Measurements from ENCODE around the gene GRIK2. TPM values are rescaled to one million over a fixed set of nuclear protein-coding genes. Genes with fewer than 3 reads are reported as not detected.

The GRIK2 gene
- total RNA-seq, 1 experiment from 2014 or later, result 0.29 TPM

- Histone ChIP-seq H3K36me3 (ENCODE audit: control insufficient read depth, insufficient read depth, low read length) (no peaks in the 10 kb centered on the region), H3K4me1 (no peaks in the 10 kb centered on the region), H3K9me3 (no peaks in the 10 kb centered on the region), H3K27me3 (replicated peaks; ENCODE audit: control insufficient read depth, insufficient read depth, low read length) (no peaks in the 10 kb centered on the region), H3K4me3 (ENCODE audit: low read depth, low read length) (no peak overlapping the region)
- intact Hi-C loops (cut with micrococcal nuclease; ENCODE audit: unreplicated experiment), result no loop called here
- ChIA-PET POLR2A (no interaction called here), CTCF (no interaction called here)
- Mint-ChIP-seq H3K4me3 (ENCODE audit: unreplicated experiment) (no peak overlapping the region), H3K27me3 (ENCODE audit: insufficient read depth, unreplicated experiment) (no peaks in the 10 kb centered on the region), H3K27ac (ENCODE audit: unreplicated experiment) (no peak overlapping the region), H3K9me3 (ENCODE audit: unreplicated experiment) (no peaks in the 10 kb centered on the region), H3K4me1 (ENCODE audit: low read depth, unreplicated experiment) (no peaks in the 10 kb centered on the region), H3K36me3 (ENCODE audit: insufficient read depth, unreplicated experiment) (no peaks in the 10 kb centered on the region)
- TF ChIP-seq, protein P1, sequence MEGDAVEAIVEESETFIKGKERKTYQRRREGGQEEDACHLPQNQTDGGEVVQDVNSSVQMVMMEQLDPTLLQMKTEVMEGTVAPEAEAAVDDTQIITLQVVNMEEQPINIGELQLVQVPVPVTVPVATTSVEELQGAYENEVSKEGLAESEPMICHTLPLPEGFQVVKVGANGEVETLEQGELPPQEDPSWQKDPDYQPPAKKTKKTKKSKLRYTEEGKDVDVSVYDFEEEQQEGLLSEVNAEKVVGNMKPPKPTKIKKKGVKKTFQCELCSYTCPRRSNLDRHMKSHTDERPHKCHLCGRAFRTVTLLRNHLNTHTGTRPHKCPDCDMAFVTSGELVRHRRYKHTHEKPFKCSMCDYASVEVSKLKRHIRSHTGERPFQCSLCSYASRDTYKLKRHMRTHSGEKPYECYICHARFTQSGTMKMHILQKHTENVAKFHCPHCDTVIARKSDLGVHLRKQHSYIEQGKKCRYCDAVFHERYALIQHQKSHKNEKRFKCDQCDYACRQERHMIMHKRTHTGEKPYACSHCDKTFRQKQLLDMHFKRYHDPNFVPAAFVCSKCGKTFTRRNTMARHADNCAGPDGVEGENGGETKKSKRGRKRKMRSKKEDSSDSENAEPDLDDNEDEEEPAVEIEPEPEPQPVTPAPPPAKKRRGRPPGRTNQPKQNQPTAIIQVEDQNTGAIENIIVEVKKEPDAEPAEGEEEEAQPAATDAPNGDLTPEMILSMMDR (IDR thresholded peaks at IDR 0.05; ENCODE audit: insufficient read depth in 1 of 2, low read depth in 1 of 2, low read length in 1 of 2, severe bottlenecking in 1 of 2, unreplicated experiment in 1 of 2), result no peak
- no peak for DNase-seq
- no TSS peak for BruUV-seq (replicated peaks)
These were observed 64.8 kb downstream of the GRIK2 start for GRCh38 chr6:101458336-101458735.

DNA sequence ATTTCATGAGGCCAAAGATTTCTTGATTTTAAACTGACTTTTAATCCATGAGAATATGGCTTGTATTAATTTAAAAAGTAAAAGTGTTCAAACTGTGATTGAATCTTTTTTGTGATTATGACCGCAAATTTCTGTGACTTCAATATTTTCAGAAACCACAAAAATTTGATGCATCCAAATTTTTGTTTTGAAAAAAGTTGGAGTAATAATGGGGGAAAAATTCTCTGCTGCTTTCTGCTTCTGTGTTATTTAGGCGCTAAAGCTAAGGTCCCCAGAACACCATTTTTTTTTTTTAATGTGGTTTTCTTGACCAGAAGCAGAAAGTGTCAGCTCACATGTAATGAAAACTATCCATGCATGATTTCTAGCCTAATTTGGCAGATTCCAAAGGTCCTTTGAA lies 65.3 kb downstream of the GRIK2 start:
- TF ChIP-seq, protein P1 (IDR thresholded peaks at IDR 0.05; ENCODE audit: insufficient read depth in 1 of 2, low read depth in 1 of 2, low read length in 1 of 2, severe bottlenecking in 1 of 2, unreplicated experiment in 1 of 2), result no peak
- BruUV-seq (replicated peaks), result no TSS peak

GRCh38 chr6:101462576-101462975 lies 69.1 kb downstream of the GRIK2 start:
- no peak for DNase-seq
- Histone ChIP-seq H3K27me3 (replicated peaks; ENCODE audit: control insufficient read depth, insufficient read depth, low read length) (no peaks in the 10 kb centered on the region), H3K4me3 (ENCODE audit: low read depth, low read length) (no peak overlapping the region), H3K9me3 (no peaks in the 10 kb centered on the region), H3K36me3 (ENCODE audit: control insufficient read depth, insufficient read depth, low read length) (no peaks in the 10 kb centered on the region), H3K4me1 (no peaks in the 10 kb centered on the region)
- TF ChIP-seq, protein P1 (IDR thresholded peaks at IDR 0.05; ENCODE audit: insufficient read depth in 1 of 2, low read depth in 1 of 2, low read length in 1 of 2, severe bottlenecking in 1 of 2, unreplicated experiment in 1 of 2), result no peak
- Mint-ChIP-seq H3K27ac (ENCODE audit: unreplicated experiment) (no peak overlapping the region), H3K9me3 (ENCODE audit: unreplicated experiment) (no peaks in the 10 kb centered on the region), H3K36me3 (ENCODE audit: insufficient read depth, unreplicated experiment) (no peaks in the 10 kb centered on the region), H3K27me3 (ENCODE audit: insufficient read depth, unreplicated experiment) (no peaks in the 10 kb centered on the region), H3K4me1 (ENCODE audit: low read depth, unreplicated experiment) (no peaks in the 10 kb centered on the region), H3K4me3 (ENCODE audit: unreplicated experiment) (no peak overlapping the region)
- ChIA-PET CTCF (no interaction called here), POLR2A (no interaction called here)
- no TSS peak for BruUV-seq (replicated peaks)
- intact Hi-C loops (cut with micrococcal nuclease; ENCODE audit: unreplicated experiment), result no loop called here

More for the DNA sequence above, 65.3 kb downstream of the GRIK2 start:
- H3K9me3 ChIP-seq, result no peaks in the 10 kb centered on the region
- H3K27me3 ChIP-seq (replicated peaks; ENCODE audit: control insufficient read depth, insufficient read depth, low read length), result no peaks in the 10 kb centered on the region
- ChIA-PET POLR2A (no interaction called here), CTCF (no interaction called here)
- H3K4me3 Mint-ChIP-seq (ENCODE audit: unreplicated experiment), result no peak overlapping the region
- no peaks in the 10 kb centered on the region for H3K36me3 Mint-ChIP-seq (ENCODE audit: insufficient read depth, unreplicated experiment)
- H3K36me3 ChIP-seq (ENCODE audit: control insufficient read depth, insufficient read depth, low read length), result no peaks in the 10 kb centered on the region
- H3K27ac Mint-ChIP-seq (ENCODE audit: unreplicated experiment), result no peak overlapping the region
- H3K27me3 Mint-ChIP-seq (ENCODE audit: insufficient read depth, unreplicated experiment), result no peaks in the 10 kb centered on the region
- DNase-seq, result no peak
- H3K4me3 ChIP-seq (ENCODE audit: low read depth, low read length), result no peak overlapping the region
- no peaks in the 10 kb centered on the region for H3K4me1 ChIP-seq
- no peaks in the 10 kb centered on the region for H3K4me1 Mint-ChIP-seq (ENCODE audit: low read depth, unreplicated experiment)
- intact Hi-C loops (cut with micrococcal nuclease; ENCODE audit: unreplicated experiment), result no loop called here
- no peaks in the 10 kb centered on the region for H3K9me3 Mint-ChIP-seq (ENCODE audit: unreplicated experiment)
